SK-N-SH treated with all-trans-retinoic acid at 6 μM for 48 hours (cell line): ENCODE measurements around the gene ARFGAP3.

Experiments
- ATAC-seq: fragments of 200-7000 bp; cut with Tn5 transposase; 3 replicates; pipeline ENCODE4 v1.9.1; 2020; ENCODE audit warnings: mild to moderate bottlenecking, moderate library complexity
- ARNTL ChIP-seq: fragments of 450-650 bp; formaldehyde crosslinking; IDR thresholded peaks from 2 replicates; pipeline ENCODE4 v1.5.0; 2020; ENCODE audit warnings: low read depth, mild to moderate bottlenecking, moderate library complexity, borderline replicate concordance
- BACH2 ChIP-seq: fragments of 250-450 bp; sonication (Bioruptor Pico); IDR thresholded peaks from 2 replicates; pipeline ENCODE4 v1.9.0; 2021; ENCODE audit warnings: mild to moderate bottlenecking, borderline replicate concordance
- CSDC2 ChIP-seq: fragments of 250-450 bp; sonication (Bioruptor Pico); IDR thresholded peaks from 2 replicates; pipeline ENCODE4 v1.5.0; 2020; ENCODE audit warnings: mild to moderate bottlenecking, moderate library complexity
- ESRRG ChIP-seq: fragments of 250-450 bp; sonication (Bioruptor Pico); IDR thresholded peaks from 2 replicates; pipeline ENCODE4 v1.6.1; 2021; ENCODE audit warnings: mild to moderate bottlenecking
- GLIS3 ChIP-seq: fragments of 250-450 bp; sonication (Bioruptor Pico); IDR thresholded peaks from 2 replicates; pipeline ENCODE4 v1.5.0; 2020; ENCODE audit warnings: mild to moderate bottlenecking, moderate library complexity
- ISL1 ChIP-seq: fragments of 250-450 bp; sonication (Bioruptor Pico); IDR thresholded peaks from 2 replicates; pipeline ENCODE4 v2.1.2; 2022; ENCODE audit warnings: mild to moderate bottlenecking, moderate library complexity
- OSR1 ChIP-seq: fragments of 250-450 bp; sonication (Bioruptor Pico); IDR thresholded peaks from 2 replicates; pipeline ENCODE4 v1.8.0; 2022; ENCODE audit warnings: moderate library complexity, mild to moderate bottlenecking, inconsistent platforms
- PPARA ChIP-seq: fragments of 250-450 bp; sonication (Bioruptor Pico); IDR thresholded peaks from 2 replicates; pipeline ENCODE4 v1.5.0; 2020; ENCODE audit warnings: mild to moderate bottlenecking, borderline replicate concordance
- RARB ChIP-seq: fragments of 250-450 bp; sonication (Bioruptor Pico); IDR thresholded peaks from 2 replicates; pipeline ENCODE4 v1.8.0; 2021; ENCODE audit warnings: mild to moderate bottlenecking, moderate library complexity
- SNAI2 ChIP-seq: fragments of 250-450 bp; sonication (Bioruptor Pico); IDR thresholded peaks from 2 replicates; pipeline ENCODE4 v1.5.0; 2020; ENCODE audit warnings: mild to moderate bottlenecking, moderate library complexity
- ZC3H10 ChIP-seq: fragments of 250-450 bp; sonication (Bioruptor Pico); IDR thresholded peaks from 2 replicates; pipeline ENCODE4 v1.5.1; 2021; ENCODE audit warnings: mild to moderate bottlenecking, moderate library complexity
- ZFP3 ChIP-seq: fragments of 250-450 bp; sonication (Bioruptor Pico); IDR thresholded peaks from 2 replicates; pipeline ENCODE4 v1.5.0; 2020; ENCODE audit warnings: mild to moderate bottlenecking, moderate library complexity
- ZFP30 ChIP-seq: fragments of 450-650 bp; formaldehyde crosslinking; IDR thresholded peaks from 2 replicates; pipeline ENCODE4 v1.5.0; 2022; ENCODE audit warnings: mild to moderate bottlenecking, moderate library complexity
- ZNF565 ChIP-seq: fragments of 450-650 bp; formaldehyde crosslinking; conservative IDR thresholded peaks from 2 replicates; pipeline ENCODE4 v1.5.0; 2020; ENCODE audit warnings: low read depth, mild to moderate bottlenecking, moderate library complexity
- ZNF70 ChIP-seq: fragments of 450-650 bp; formaldehyde crosslinking; IDR thresholded peaks from 2 replicates; pipeline ENCODE4 v1.5.0; 2020; ENCODE audit warnings: mild to moderate bottlenecking, moderate library complexity
- ZNF8 ChIP-seq: fragments of 450-650 bp; formaldehyde crosslinking; IDR thresholded peaks from 2 replicates; pipeline ENCODE4 v1.5.0; 2020; ENCODE audit warnings: mild to moderate bottlenecking, moderate library complexity
- TF ChIP-seq, protein P1 (sequence below): fragments of 250-450 bp; sonication (Bioruptor Pico); IDR thresholded peaks from 2 replicates; pipeline ENCODE4 v1.5.1; 2021; ENCODE audit warnings: mild to moderate bottlenecking, moderate library complexity
- TF ChIP-seq, protein P2 (sequence below): fragments of 250-450 bp; sonication (Bioruptor Pico); IDR thresholded peaks from 2 replicates; pipeline ENCODE4 v1.8.0; 2020; ENCODE audit warnings: mild to moderate bottlenecking, moderate library complexity, borderline replicate concordance
- TF ChIP-seq, protein P3 (sequence below): fragments of 250-450 bp; sonication (Bioruptor Pico); IDR thresholded peaks from 2 replicates; pipeline ENCODE4 v1.5.1; 2020; ENCODE audit warnings: low read depth, mild to moderate bottlenecking, moderate library complexity

Gene ARFGAP3

DNA sequence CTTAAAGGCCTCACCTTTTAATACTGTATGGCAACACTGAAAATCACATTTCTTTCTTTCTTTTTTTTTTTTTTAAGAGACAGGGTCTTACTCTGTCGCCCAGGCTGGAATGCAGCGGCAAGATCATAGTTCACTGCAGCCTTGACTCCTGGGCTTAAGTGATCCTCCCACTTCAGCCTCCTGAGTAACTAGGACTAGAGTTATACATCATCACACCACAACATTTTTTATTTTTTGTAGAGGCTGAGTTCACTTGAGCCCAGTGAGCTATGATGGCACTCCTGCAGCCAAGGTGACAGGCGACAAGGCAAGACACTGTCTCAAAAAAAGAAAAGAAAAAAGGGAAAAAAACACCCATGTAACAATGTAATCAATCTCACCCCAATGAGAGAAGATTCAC, 10.0 kb downstream of the ARFGAP3 start:
- TF ChIP-seq RARB (CRISPR knock-in tag) (no peak), ZNF565 (CRISPR knock-in tag) (no peak), CSDC2 (CRISPR knock-in tag) (no peak), ZFP30 (CRISPR knock-in tag) (no peak), OSR1 (CRISPR knock-in tag) (no peak), GLIS3 (no peak), ARNTL (CRISPR knock-in tag) (no peak), BACH2 (no peak), ESRRG (CRISPR knock-in tag) (no peak), ZNF70 (CRISPR knock-in tag) (no peak), ZNF8 (CRISPR knock-in tag) (no peak)
- TF ChIP-seq, protein P1, sequence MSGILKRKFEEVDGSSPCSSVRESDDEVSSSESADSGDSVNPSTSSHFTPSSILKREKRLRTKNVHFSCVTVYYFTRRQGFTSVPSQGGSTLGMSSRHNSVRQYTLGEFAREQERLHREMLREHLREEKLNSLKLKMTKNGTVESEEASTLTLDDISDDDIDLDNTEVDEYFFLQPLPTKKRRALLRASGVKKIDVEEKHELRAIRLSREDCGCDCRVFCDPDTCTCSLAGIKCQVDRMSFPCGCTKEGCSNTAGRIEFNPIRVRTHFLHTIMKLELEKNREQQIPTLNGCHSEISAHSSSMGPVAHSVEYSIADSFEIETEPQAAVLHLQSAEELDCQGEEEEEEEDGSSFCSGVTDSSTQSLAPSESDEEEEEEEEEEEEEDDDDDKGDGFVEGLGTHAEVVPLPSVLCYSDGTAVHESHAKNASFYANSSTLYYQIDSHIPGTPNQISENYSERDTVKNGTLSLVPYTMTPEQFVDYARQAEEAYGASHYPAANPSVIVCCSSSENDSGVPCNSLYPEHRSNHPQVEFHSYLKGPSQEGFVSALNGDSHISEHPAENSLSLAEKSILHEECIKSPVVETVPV (CRISPR knock-in tag), result no peak
- TF ChIP-seq, protein P2, sequence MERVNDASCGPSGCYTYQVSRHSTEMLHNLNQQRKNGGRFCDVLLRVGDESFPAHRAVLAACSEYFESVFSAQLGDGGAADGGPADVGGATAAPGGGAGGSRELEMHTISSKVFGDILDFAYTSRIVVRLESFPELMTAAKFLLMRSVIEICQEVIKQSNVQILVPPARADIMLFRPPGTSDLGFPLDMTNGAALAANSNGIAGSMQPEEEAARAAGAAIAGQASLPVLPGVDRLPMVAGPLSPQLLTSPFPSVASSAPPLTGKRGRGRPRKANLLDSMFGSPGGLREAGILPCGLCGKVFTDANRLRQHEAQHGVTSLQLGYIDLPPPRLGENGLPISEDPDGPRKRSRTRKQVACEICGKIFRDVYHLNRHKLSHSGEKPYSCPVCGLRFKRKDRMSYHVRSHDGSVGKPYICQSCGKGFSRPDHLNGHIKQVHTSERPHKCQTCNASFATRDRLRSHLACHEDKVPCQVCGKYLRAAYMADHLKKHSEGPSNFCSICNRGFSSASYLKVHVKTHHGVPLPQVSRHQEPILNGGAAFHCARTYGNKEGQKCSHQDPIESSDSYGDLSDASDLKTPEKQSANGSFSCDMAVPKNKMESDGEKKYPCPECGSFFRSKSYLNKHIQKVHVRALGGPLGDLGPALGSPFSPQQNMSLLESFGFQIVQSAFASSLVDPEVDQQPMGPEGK (CRISPR knock-in tag), result no peak
- ATAC-seq, result no peak

- no peak for ATAC-seq
- no peak for TF ChIP-seq ESRRG (CRISPR knock-in tag)
- TF ChIP-seq RARB (CRISPR knock-in tag), result no peak
- TF ChIP-seq BACH2, result no peak
- no peak for TF ChIP-seq ZC3H10 (CRISPR knock-in tag)
- TF ChIP-seq, protein P2 (CRISPR knock-in tag), result no peak
- TF ChIP-seq ZNF8 (CRISPR knock-in tag), result no peak
- TF ChIP-seq, protein P3, sequence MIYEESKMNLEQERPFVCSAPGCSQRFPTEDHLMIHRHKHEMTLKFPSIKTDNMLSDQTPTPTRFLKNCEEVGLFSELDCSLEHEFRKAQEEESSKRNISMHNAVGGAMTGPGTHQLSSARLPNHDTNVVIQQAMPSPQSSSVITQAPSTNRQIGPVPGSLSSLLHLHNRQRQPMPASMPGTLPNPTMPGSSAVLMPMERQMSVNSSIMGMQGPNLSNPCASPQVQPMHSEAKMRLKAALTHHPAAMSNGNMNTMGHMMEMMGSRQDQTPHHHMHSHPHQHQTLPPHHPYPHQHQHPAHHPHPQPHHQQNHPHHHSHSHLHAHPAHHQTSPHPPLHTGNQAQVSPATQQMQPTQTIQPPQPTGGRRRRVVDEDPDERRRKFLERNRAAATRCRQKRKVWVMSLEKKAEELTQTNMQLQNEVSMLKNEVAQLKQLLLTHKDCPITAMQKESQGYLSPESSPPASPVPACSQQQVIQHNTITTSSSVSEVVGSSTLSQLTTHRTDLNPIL (CRISPR knock-in tag), result no peak
- no peak for TF ChIP-seq SNAI2 (CRISPR knock-in tag)
- no peak for TF ChIP-seq ZNF70 (CRISPR knock-in tag)
- TF ChIP-seq ISL1 (CRISPR knock-in tag), result no peak
- TF ChIP-seq ZNF565 (CRISPR knock-in tag), result no peak
- no peak for TF ChIP-seq GLIS3
- no peak for TF ChIP-seq ARNTL (CRISPR knock-in tag)
These were observed 12.3 kb downstream of the ARFGAP3 start for GRCh38 chr22:42844756-42845155.

DNA sequence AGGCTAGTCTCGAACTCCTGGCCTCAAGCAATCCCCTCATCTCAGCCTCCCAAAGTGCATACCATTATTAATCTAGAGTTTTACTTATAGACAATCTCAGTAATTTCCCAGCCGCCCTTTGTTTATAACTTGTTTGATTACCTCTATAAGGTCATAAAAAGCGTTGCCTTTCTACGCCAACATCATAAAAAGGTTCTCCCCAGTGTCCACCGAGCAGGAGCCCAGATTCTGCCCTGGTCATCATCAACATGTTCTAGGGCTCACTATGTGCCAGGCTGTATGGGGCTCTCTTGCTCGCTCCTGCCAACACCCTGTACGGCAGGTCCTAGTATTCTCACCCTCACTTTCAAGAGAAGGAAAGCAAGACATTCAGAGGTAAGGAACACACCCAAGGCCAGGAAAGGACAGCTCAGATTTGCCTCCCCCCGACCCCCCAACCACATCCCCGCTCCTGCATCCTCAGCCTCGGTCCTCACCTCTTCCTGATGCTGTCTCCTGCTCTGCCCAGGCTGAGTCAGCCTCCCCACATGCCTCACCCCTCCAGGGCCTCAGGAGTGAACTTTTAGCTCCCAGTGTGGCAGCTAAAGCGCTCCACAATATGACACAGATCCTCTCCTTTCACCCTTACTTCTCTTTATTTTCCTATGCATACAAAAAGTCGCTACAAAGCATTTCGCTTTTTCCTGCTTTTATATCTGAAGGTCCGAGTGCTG, 14.3 kb downstream of the ARFGAP3 start:
- TF ChIP-seq PPARA, result no peak

DNA sequence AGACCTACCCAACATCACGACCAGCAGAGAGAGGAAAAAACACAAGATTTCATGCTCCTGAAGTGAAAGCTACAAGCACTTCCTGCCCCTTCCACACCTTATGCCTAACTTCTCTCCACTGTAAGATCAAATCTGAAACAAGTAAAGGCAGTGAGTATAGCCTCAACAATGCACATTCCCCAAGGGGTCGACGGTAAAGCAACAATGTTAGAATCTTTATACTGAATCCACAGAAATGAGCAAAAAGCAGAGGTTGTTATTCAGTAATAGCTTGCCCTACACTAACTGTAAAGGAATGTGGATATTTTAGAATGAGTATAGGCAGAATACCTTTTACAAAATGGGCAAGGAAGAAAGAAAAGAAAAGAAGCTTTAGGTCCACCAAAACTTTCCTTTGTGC, 15.6 kb downstream of the ARFGAP3 start:
- TF ChIP-seq ZNF8 (CRISPR knock-in tag) (no peak), ESRRG (CRISPR knock-in tag) (no peak), ZNF70 (CRISPR knock-in tag) (no peak), ZFP30 (CRISPR knock-in tag) (no peak), RARB (CRISPR knock-in tag) (no peak), GLIS3 (no peak), CSDC2 (CRISPR knock-in tag) (no peak), SNAI2 (CRISPR knock-in tag) (no peak), OSR1 (CRISPR knock-in tag) (no peak), BACH2 (no peak), PPARA (no peak), ZFP3 (no peak)
- TF ChIP-seq, protein P3 (CRISPR knock-in tag), result no peak
- TF ChIP-seq, protein P1 (CRISPR knock-in tag), result no peak
- peak; percentile 61 for ATAC-seq

More for the DNA sequence above, 14.3 kb downstream of the ARFGAP3 start:
- no peak for ATAC-seq
